Vagina (tissue), 2 donors: ENCODE measurements around the gene SYNE1. TPM values are rescaled to one million over a fixed set of nuclear protein-coding genes. Genes with fewer than 3 reads are reported as not detected.

Source experiments
- DNase-seq, 2 donors: peaks; one replicate each; pipeline ENCODE4 v3.0.0-alpha.2; 2017; ENCODE audit errors: extremely low spot score in 2 of 2
- H3K27ac ChIP-seq: fragments of 200-600 bp; sonication (generic); one replicate; pipeline ENCODE4 v1.5.1; 2019
- H3K27me3 ChIP-seq: fragments of 200-600 bp; sonication (generic); one replicate; pipeline ENCODE4 v1.5.1; 2019
- H3K36me3 ChIP-seq, 2 donors: fragments of 200-600 bp; sonication (generic); one replicate each; pipeline ENCODE4 v1.5.1; 2017 to 2019
- H3K4me1 ChIP-seq: fragments of 200-600 bp; sonication (generic); one replicate; pipeline ENCODE4 v1.5.1; 2019
- H3K4me3 ChIP-seq, 2 donors: fragments of 200-600 bp; sonication (generic); 1 replicate in 1 of 2; 2 replicates in 1 of 2; pipeline ENCODE4 v1.5.1; 2016 to 2019
- H3K9me3 ChIP-seq: fragments of 200-600 bp; sonication (generic); one replicate; pipeline ENCODE4 v1.5.1; 2019
- CTCF ChIP-seq, 3 experiments: fragments of 450-650 bp in 2 of 3; fragments of 200-600 bp in 1 of 3; sonication (generic) in 1 of 3; IDR thresholded peaks; one replicate each; pipeline ENCODE4 v1.5.1; 2017 to 2019; ENCODE audit warnings: antibody characterized with exemption in 3 of 3, mild to moderate bottlenecking in 2 of 3, moderate library complexity in 2 of 3
- POLR2A ChIP-seq, 2 donors: fragments of 450-650 bp; IDR thresholded peaks; one replicate each; pipeline ENCODE4 v1.6.1; 2017; ENCODE audit warnings: antibody characterized with exemption in 2 of 2, mild to moderate bottlenecking in 2 of 2, moderate library complexity in 2 of 2
- POLR2AphosphoS5 ChIP-seq, 2 donors: sonication (generic); formaldehyde crosslinking; IDR thresholded peaks; one replicate each; pipeline ENCODE4 v1.9.0; 2017; ENCODE audit warnings: antibody characterized with exemption in 2 of 2, mild to moderate bottlenecking in 2 of 2, low read depth in 1 of 2; ENCODE audit not compliant: insufficient read depth in 1 of 2
- intact Hi-C: fragments of 100-400 bp; cut with DNase I; formaldehyde crosslinking; loops from one replicate; pipeline ENCODE4 v1.15.1; 2023
- total RNA-seq: library from RNA; depleted of rRNA; stranded (reverse); fragments of >200 nt; gene quantifications from one replicate; pipeline ENCODE4 v1.2.3, GENCODE V29; 2016

The SYNE1 gene
- total RNA-seq, 1 donor from 2014 or later = 81.5 TPM

- no peak for TF ChIP-seq POLR2AphosphoS5 (IDR thresholded peaks at IDR 0.05; ENCODE audit: insufficient read depth in 1 of 2, low read depth in 1 of 2)
- TF ChIP-seq CTCF (IDR thresholded peaks at IDR 0.05) = no peak
- TF ChIP-seq POLR2A (IDR thresholded peaks at IDR 0.05) = no peak
- intact Hi-C loops = no loop called here
- Histone ChIP-seq H3K27me3 (no peaks in the 10 kb centered on the region), H3K27ac (no peak overlapping the region), H3K9me3 (no peaks in the 10 kb centered on the region), H3K36me3 (no peaks in the 10 kb centered on the region), H3K4me1 (no peaks in the 10 kb centered on the region), H3K4me3 (no peak overlapping the region)
- DNase-seq = no peak
These were observed 158.7 kb downstream of the SYNE1 start for GRCh38 chr6:152478377-152479010.

- H3K4me3 ChIP-seq = no peak overlapping the region
- H3K27ac ChIP-seq = no peak overlapping the region
- no peaks in the 10 kb centered on the region for H3K4me1 ChIP-seq
- no peaks in the 10 kb centered on the region for H3K27me3 ChIP-seq
- DNase-seq = no peak
- intact Hi-C loops = no loop called here
- H3K9me3 ChIP-seq = no peaks in the 10 kb centered on the region
- TF ChIP-seq POLR2A (IDR thresholded peaks at IDR 0.05) = no peak
- no peak for TF ChIP-seq CTCF (IDR thresholded peaks at IDR 0.05)
- no peak for TF ChIP-seq POLR2AphosphoS5 (IDR thresholded peaks at IDR 0.05; ENCODE audit: insufficient read depth in 1 of 2, low read depth in 1 of 2)
- no peaks in the 10 kb centered on the region for H3K36me3 ChIP-seq
These were observed 162.8 kb downstream of the SYNE1 start for GRCh38 chr6:152474354-152474753.

DNA sequence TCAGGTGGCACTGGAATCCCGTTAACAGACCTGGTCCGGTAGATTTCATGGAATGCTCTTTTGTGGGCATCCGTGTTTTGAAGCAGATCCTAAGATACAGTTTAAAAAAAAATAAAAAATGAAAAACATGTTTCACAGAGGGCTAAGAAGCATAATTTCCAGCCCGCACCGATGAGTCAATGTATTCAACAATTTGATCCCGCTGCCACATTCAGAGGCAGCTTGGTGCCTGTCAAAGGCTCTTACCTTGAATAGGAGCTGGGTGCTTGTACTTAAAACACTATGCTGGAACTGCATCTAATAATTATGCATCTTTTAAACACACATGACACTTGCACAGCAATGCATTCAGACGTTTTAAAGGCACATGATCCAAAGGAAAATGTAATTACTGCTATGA lies 164.8 kb downstream of the SYNE1 start:
- no peak overlapping the region for H3K4me3 ChIP-seq
- intact Hi-C loops = no loop called here

DNA sequence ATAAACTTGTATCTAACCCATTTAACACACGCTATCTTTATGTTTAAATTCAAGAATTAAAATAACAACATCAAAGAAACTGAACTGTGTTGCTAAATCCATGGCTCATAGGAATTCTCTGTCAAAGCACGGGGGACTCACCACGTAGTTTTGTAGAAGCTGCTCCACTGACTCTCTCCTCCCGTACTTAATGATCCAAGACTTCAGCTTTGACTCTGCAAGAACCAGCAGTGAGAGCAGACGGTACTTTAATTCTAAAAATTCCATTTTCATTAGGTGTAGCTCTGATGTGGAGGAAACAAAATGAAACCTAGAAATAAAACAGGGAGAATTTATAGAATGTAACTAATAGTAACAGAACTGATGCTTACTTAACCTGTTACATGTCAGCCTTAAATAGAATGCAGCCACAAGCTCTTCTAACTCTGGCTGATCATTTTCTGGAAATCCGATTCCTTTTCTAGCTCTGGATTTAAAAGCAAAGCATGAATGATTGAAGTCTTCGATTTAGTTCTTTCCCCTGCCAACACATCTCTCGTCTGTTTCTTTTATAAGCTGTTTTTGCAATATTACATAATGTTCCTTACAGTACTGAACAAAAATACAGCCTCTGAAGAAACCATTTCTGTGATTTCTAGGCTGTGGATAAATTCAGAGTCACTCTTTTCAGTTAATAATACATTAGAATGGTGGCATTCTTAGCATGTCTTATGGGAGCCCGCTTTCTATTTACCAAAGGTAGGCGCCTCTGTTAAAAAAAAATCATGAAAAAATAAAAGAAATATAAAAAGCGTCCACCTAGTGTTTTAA lies 165.5 kb downstream of the SYNE1 start:
- TF ChIP-seq POLR2A (IDR thresholded peaks at IDR 0.05) (no peak), CTCF (IDR thresholded peaks at IDR 0.05) (no peak), POLR2AphosphoS5 (IDR thresholded peaks at IDR 0.05; ENCODE audit: insufficient read depth in 1 of 2, low read depth in 1 of 2) (no peak)
- Histone ChIP-seq H3K27me3 (no peaks in the 10 kb centered on the region), H3K27ac (no peak overlapping the region), H3K9me3 (no peaks in the 10 kb centered on the region), H3K4me3 (no peak overlapping the region), H3K4me1 (no peaks in the 10 kb centered on the region), H3K36me3 (no peaks in the 10 kb centered on the region)
- intact Hi-C loops = no loop called here
- DNase-seq = no peak

More for the DNA sequence above, 164.8 kb downstream of the SYNE1 start:
- Histone ChIP-seq H3K27me3 (no peaks in the 10 kb centered on the region), H3K27ac (no peak overlapping the region), H3K36me3 (no peaks in the 10 kb centered on the region), H3K4me1 (no peaks in the 10 kb centered on the region), H3K9me3 (no peaks in the 10 kb centered on the region)
- DNase-seq = no peak
- TF ChIP-seq POLR2A (IDR thresholded peaks at IDR 0.05) (no peak), POLR2AphosphoS5 (IDR thresholded peaks at IDR 0.05; ENCODE audit: insufficient read depth in 1 of 2, low read depth in 1 of 2) (no peak), CTCF (IDR thresholded peaks at IDR 0.05) (no peak)

- Histone ChIP-seq H3K4me3 (no peak overlapping the region), H3K4me1 (no peaks in the 10 kb centered on the region), H3K27me3 (no peaks in the 10 kb centered on the region), H3K27ac (no peak overlapping the region), H3K9me3 (no peaks in the 10 kb centered on the region), H3K36me3 (no peaks in the 10 kb centered on the region)
- TF ChIP-seq POLR2A (IDR thresholded peaks at IDR 0.05) = no peak
- no peak for TF ChIP-seq CTCF (IDR thresholded peaks at IDR 0.05)
- TF ChIP-seq POLR2AphosphoS5 (IDR thresholded peaks at IDR 0.05; ENCODE audit: insufficient read depth in 1 of 2, low read depth in 1 of 2) = no peak
- intact Hi-C loops = no loop called here
- no peak for DNase-seq
These were observed 174.0 kb downstream of the SYNE1 start for GRCh38 chr6:152463164-152463563.
